Bronchial epithelial cell (primary cell): ENCODE results near the gene DPP6. TPM values are rescaled to one million over a fixed set of nuclear protein-coding genes. Genes with fewer than 3 reads are reported as not detected.
A peak's percentile ranks its signal among the peaks of the same experiment; 100 is the strongest.

Experiments used
- DNase-seq: peaks from one replicate; pipeline ENCODE4 v3.0.0-alpha.2; 2010; ENCODE audit warnings: low read depth
- FAIRE-seq: peaks from 2 replicates; lab custom pipeline; 2011; peaks lifted over from hg19 to GRCh38; lab: Jason Lieb, UNC
- H3K27me3 ChIP-seq: 2 replicates; pipeline ENCODE4 v1.5.1; 2011; ENCODE audit warnings: low read length; ENCODE audit not compliant: control insufficient read depth, insufficient read depth
- H3K36me3 ChIP-seq: 2 replicates; pipeline ENCODE4 v1.5.1; 2011; ENCODE audit warnings: low read length; ENCODE audit not compliant: control insufficient read depth, insufficient read depth
- H3K4me3 ChIP-seq: 2 replicates; pipeline ENCODE4 v1.5.1; 2011; ENCODE audit warnings: mild to moderate bottlenecking, low read depth, low read length, control low read depth
- CTCF ChIP-seq: IDR thresholded peaks from 2 replicates; pipeline ENCODE4 v1.5.1; 2011; ENCODE audit warnings: mild to moderate bottlenecking, moderate library complexity, low read length, control low read depth, inconsistent platforms; ENCODE audit not compliant: insufficient read depth, severe bottlenecking
- total RNA-seq: library from RNA; depleted of rRNA; stranded (reverse); fragments of >200 nt; gene quantifications from 2 replicates; pipeline ENCODE4 v1.2.1, GENCODE V29; 2014

DPP6 gene
- total RNA-seq, 1 donor from 2014 or later = not detected

- FAIRE-seq (no peak), DNase-seq (no peak)
- no peaks in the 10 kb centered on the region for H3K36me3 ChIP-seq
- no peaks in the 10 kb centered on the region for H3K27me3 ChIP-seq
- no peak for TF ChIP-seq CTCF
- H3K4me3 ChIP-seq = no peak overlapping the region
Measured at GRCh38 chr7:154424350-154424749, 372.2 kb downstream of the DPP6 start.

GRCh38 chr7:154425271-154425670, 373.1 kb downstream of the DPP6 start:
- Histone ChIP-seq H3K36me3 (no peaks in the 10 kb centered on the region), H3K4me3 (no peak overlapping the region), H3K27me3 (no peaks in the 10 kb centered on the region)
- FAIRE-seq = no peak
- TF ChIP-seq CTCF = no peak
- no peak for DNase-seq

- Histone ChIP-seq H3K27me3 (no peaks in the 10 kb centered on the region), H3K4me3 (no peak overlapping the region), H3K36me3 (no peaks in the 10 kb centered on the region)
- no peak for FAIRE-seq
- no peak for DNase-seq
- TF ChIP-seq CTCF = no peak
Measured at GRCh38 chr7:154426778-154427177, 374.6 kb downstream of the DPP6 start.

- no peaks in the 10 kb centered on the region for H3K27me3 ChIP-seq
- no peak overlapping the region for H3K4me3 ChIP-seq
- TF ChIP-seq CTCF = no peak
- FAIRE-seq (no peak), DNase-seq (no peak)
- no peaks in the 10 kb centered on the region for H3K36me3 ChIP-seq
Measured at GRCh38 chr7:154427533-154427932, 375.3 kb downstream of the DPP6 start.

- no peak overlapping the region for H3K4me3 ChIP-seq
- DNase-seq (no peak), FAIRE-seq (no peak)
- no peaks in the 10 kb centered on the region for H3K36me3 ChIP-seq
- TF ChIP-seq CTCF = no peak
- H3K27me3 ChIP-seq = no peaks in the 10 kb centered on the region
Measured at GRCh38 chr7:154429666-154430404, 377.6 kb downstream of the DPP6 start.

- H3K36me3 ChIP-seq = no peaks in the 10 kb centered on the region
- H3K27me3 ChIP-seq = no peaks in the 10 kb centered on the region
- H3K4me3 ChIP-seq = no peak overlapping the region
- DNase-seq (no peak), FAIRE-seq (peak; percentile 28)
- TF ChIP-seq CTCF = no peak
Measured at GRCh38 chr7:154430640-154431039, 378.4 kb downstream of the DPP6 start.
